GM06990 (cell line): ENCODE data around the gene TTC27.
"Not testable (repeated sequence)": the region's sequence is repeated elsewhere in the genome, so short reads cannot be mapped to it uniquely, and the experiment has no call there.

Source experiments
- DNase-seq: peaks from one replicate; pipeline ENCODE4 v3.0.0-alpha.2; 2011; ENCODE audit not compliant: insufficient read length; ENCODE audit errors: extremely low read depth
- H3K27me3 ChIP-seq: replicated peaks from 2 replicates; pipeline ENCODE4 v1.6.0; 2011; ENCODE audit warnings: low read length; ENCODE audit not compliant: control insufficient read depth, insufficient read depth
- H3K36me3 ChIP-seq: 2 replicates; pipeline ENCODE4 v1.5.1; 2011; ENCODE audit warnings: low read length; ENCODE audit not compliant: control insufficient read depth, insufficient read depth
- H3K4me3 ChIP-seq: replicated peaks from 2 replicates; pipeline ENCODE4 v1.5.1; 2011; ENCODE audit warnings: low read depth, mild to moderate bottlenecking, control low read depth, low read length
- TF ChIP-seq, protein P1 (sequence below): IDR thresholded peaks from 2 replicates; pipeline ENCODE4 v1.5.1; 2011; ENCODE audit warnings: low read length, control low read depth, mild to moderate bottlenecking, inconsistent platforms; ENCODE audit not compliant: insufficient read depth, poor library complexity, severe bottlenecking

The TTC27 gene

DNA sequence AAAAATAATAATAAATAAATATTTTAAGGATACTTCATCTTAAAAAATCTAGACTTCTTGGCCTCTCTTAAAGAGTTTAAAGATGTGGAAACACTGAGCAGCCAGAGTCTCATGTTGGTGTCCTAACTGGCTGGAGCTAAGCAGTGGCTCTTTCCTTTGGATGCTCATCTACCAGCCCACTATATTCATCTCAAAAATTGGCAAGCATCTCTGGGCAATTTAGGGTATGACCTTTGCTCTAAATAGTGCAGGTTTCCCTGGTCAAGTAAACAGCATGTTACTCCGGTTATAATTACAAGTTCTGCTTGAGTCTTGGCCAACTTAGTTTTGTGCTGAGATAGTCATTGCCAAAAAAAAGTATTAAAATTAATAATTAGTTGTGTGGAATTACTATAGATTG lies 117.8 kb downstream of the TTC27 start:
- no peaks in the 10 kb centered on the region for H3K36me3 ChIP-seq
- DNase-seq = no peak
- TF ChIP-seq, protein P1, sequence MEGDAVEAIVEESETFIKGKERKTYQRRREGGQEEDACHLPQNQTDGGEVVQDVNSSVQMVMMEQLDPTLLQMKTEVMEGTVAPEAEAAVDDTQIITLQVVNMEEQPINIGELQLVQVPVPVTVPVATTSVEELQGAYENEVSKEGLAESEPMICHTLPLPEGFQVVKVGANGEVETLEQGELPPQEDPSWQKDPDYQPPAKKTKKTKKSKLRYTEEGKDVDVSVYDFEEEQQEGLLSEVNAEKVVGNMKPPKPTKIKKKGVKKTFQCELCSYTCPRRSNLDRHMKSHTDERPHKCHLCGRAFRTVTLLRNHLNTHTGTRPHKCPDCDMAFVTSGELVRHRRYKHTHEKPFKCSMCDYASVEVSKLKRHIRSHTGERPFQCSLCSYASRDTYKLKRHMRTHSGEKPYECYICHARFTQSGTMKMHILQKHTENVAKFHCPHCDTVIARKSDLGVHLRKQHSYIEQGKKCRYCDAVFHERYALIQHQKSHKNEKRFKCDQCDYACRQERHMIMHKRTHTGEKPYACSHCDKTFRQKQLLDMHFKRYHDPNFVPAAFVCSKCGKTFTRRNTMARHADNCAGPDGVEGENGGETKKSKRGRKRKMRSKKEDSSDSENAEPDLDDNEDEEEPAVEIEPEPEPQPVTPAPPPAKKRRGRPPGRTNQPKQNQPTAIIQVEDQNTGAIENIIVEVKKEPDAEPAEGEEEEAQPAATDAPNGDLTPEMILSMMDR = no peak
- no peak overlapping the region for H3K4me3 ChIP-seq
- no peaks in the 10 kb centered on the region for H3K27me3 ChIP-seq

DNA sequence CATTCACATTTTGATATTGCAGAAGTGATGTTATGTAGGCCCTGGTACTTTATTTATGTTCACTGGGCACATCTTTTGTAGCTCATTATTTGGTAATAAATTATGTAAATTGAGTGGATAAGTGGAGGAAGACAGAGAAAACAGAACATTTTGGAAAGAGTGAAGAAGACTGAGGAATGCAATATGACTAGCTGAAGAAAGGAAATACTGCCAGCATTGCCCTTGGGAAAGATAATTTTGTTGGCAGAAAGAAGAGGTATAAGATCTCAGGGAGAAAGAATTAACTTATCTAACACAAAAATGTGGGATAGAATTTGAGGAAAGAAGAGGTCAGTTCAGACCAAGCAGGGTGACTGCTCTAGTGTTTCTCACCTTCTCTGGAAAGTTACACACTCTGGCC lies 118.8 kb downstream of the TTC27 start:
- TF ChIP-seq, protein P1 = no peak
- Histone ChIP-seq H3K36me3 (no peaks in the 10 kb centered on the region), H3K27me3 (no peaks in the 10 kb centered on the region)

DNA sequence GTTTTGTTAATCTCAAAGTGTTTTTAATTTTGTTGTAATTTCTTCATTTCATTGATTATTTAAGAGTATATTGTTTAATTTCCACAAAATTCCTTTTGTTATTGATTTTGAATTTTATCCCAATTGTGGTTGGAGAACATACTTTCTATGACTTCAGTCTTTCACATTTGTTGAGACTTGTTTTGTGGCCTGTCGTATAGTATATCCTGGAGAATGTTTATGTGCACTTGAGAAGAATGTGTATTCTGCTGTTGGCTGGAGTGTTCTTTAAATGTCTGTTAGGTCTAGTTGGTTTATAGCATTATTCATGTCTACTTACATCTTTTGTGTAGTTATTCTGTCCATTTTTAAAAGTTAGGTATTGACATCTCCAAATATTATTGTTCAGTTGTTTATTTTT lies 120.3 kb downstream of the TTC27 start:
- H3K36me3 ChIP-seq = no peaks in the 10 kb centered on the region
- H3K27me3 ChIP-seq = no peaks in the 10 kb centered on the region
- TF ChIP-seq, protein P1 = no peak
- H3K4me3 ChIP-seq = no peak overlapping the region
- DNase-seq = no peak

More for the DNA sequence above, 118.8 kb downstream of the TTC27 start:
- DNase-seq = no peak
- no peak overlapping the region for H3K4me3 ChIP-seq

DNA sequence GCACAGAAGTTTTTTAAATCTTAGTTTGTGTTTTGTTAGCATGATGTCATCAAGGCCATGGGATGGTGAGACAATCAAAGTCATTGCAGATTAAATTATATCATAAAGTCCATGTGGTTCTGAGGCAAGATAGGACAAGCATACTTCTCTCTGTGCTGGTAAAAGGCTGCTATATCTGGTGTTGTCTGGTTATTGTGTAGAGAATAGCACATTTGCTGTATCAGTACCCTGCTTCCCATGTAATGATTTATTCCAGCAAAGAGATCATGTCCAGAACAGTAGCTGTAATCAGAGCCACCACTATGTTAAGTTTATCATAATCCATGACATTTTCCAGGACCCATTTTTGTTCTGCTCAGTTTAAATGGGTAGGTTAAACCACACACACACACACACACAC lies 123.0 kb downstream of the TTC27 start:
- TF ChIP-seq, protein P1 = no peak
- no peaks in the 10 kb centered on the region for H3K36me3 ChIP-seq
- H3K4me3 ChIP-seq = no peak overlapping the region
- no peaks in the 10 kb centered on the region for H3K27me3 ChIP-seq
- no peak for DNase-seq

DNA sequence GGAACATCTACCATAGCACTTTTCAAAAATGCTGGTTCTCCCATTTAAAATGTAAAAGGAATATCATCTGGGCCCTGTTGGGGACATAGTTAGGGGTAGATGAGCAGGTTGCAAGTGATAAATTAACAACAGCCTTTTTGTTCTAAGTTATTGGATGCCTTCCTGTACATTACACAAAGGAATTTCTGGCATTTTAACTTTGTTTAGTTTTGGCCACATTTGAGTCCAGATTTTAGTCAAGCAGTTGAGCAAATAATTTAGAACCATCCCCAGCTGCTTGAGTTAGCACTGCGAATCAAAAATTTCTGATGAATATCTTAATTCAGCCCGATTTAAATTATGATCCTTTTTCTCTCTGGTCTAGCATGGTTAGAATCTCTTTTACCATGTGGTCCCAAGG lies 124.4 kb downstream of the TTC27 start:
- no peak for DNase-seq
- H3K4me3 ChIP-seq = no peak overlapping the region
- no peaks in the 10 kb centered on the region for H3K36me3 ChIP-seq
- TF ChIP-seq, protein P1 = no peak
- no peaks in the 10 kb centered on the region for H3K27me3 ChIP-seq

DNA sequence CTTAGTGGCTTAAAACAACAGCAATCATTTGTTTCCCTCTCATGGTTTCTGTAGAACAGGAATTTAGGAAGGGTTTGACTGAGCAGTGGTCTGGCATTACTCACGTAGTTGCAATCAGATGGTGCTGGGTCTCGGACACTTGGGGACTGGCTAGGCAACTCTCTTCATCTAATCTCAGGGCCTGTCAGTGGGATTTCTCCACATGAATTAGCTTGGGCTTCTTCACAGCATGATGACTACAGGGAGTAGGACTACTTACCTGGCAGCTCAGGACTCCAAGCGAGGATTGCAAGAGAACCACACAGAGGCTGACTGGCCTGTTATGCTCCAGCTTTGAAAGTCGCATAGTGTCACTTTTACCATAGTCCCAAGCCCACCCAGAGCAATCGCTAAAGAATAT lies 125.1 kb downstream of the TTC27 start:
- TF ChIP-seq, protein P1 = no peak
- H3K4me3 ChIP-seq = no peak overlapping the region
- H3K27me3 ChIP-seq = no peaks in the 10 kb centered on the region
- no peak for DNase-seq
- H3K36me3 ChIP-seq = no peaks in the 10 kb centered on the region

DNA sequence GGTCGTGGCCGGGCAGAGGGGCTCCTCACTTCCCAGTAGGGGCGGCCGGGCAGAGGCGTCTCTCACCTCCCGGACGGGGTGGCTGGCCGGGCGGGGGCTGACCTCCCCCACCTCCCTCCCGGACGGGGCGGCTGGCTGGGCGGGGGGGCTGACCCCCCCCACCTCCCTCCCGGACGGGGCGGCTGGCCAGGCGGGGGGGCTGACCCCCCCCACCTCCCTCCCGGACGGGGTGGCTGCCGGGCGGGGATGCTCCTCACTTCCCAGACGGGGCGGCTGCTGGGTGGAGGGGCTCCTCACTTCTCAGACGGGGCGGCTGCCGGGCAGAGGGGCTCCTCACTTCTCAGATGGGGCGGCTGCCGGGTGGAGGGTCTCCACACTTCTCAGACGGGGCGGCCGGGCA lies 126.8 kb downstream of the TTC27 start:
- not testable (repeated sequence) for DNase-seq, H3K36me3 ChIP-seq, H3K27me3 ChIP-seq, H3K4me3 ChIP-seq
